GM18508 (cell line): ENCODE results near the gene CDH12.
"Not testable (repeated sequence)": the region's sequence is repeated elsewhere in the genome, so short reads cannot be mapped to it uniquely, and the experiment has no call there.

ENCODE experiments used
- ATAC-seq: cut with Tn5 transposase; IDR thresholded peaks from one replicate; pipeline ENCODE4 v1.9.1; 2021; ENCODE audit warnings: moderate number of reproducible peaks; ENCODE audit not compliant: insufficient read depth, unreplicated experiment

CDH12 gene

DNA sequence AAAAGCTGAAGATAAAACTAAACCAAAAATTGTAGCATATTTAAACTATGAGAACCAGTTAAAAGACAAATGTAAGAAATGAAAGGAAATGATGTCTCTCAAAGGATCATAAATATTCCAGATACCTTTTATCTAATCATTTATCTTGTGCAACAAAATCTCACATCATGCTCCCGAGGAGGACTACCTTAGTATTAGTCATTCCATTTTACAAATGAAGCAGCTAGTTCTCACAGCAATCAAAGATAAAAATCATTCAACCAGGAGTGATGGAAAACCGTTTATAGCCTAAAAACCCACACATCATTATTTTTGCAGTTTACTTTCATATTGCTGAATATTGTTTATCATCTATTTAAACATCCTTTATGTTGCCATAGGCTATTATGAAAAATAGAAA is 190.0 kb downstream of the CDH12 start:
- ATAC-seq: no peak

DNA sequence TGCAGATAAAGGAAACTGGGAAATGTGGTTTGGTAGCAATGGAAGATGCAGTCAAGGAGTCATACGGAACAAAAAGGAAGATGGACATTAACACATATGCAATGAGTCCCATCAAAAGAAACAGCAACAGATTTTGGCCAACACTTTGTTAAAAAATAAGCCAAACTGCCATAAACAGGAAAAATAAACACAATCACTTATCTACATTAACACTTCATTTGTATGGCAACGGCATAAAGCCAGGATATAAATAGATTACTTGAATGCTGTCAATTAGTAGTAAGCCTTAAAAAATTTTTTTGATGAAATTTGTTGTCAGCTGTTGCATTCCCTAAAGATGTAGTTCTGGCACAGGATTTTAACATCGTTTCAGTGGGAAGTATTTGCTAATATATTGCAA is 190.8 kb downstream of the CDH12 start:
- ATAC-seq: no peak

DNA sequence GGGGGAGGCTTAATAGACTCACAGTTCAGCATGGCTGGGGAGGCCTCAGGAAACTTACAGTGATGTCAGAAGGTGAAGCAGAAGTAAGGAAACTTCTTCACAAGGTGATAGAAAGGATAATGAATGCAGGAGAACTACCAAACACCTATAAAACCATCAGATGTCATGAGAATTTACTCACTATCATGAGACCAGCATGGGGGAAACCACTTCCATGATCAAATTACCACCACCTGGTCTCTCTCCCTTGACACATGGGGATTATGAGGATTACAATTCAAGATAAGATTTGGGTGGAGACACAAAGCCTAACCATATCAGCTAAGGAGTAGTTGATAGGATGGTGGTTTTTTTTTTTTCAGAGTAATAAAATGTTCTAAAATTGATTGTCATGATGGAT is 201.8 kb downstream of the CDH12 start:
- ATAC-seq: no peak

DNA sequence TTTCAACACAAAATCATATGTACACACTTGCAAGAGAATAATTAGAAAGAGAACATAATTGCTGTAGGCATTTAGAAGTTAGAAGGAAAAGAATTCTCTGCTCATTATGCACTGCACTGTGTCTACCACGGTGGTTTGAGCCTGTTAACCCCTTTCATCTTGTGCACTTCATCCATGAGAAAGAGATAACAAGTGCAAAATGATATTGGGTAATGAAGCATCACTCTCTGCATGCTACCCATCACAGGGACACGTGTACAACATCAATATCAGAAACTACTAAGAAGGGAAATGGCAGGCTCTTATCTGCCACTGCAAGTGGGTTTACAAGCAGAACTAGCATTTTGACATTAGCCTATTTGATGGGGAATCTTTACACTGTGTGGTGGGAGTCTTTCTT is 202.6 kb downstream of the CDH12 start:
- ATAC-seq: no peak

DNA sequence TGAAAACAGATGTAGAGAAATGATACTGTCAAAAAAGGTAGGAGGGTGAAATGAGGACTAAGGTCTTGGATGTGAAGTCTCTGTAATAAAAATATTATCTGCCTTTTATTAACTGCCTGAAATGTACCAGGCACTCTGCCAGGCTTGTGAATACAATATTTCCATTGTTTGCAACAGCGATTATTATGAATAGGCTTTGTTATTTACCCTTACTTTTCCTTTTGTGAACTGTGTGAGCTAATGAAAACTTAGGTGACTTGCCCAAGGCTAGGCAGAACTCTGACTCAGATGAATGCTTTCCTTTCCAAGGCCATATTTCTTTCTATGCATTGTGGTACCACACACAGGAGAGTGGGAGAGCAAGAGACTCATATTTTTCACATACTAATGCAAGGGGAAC is 204.1 kb downstream of the CDH12 start:
- ATAC-seq: no peak

DNA sequence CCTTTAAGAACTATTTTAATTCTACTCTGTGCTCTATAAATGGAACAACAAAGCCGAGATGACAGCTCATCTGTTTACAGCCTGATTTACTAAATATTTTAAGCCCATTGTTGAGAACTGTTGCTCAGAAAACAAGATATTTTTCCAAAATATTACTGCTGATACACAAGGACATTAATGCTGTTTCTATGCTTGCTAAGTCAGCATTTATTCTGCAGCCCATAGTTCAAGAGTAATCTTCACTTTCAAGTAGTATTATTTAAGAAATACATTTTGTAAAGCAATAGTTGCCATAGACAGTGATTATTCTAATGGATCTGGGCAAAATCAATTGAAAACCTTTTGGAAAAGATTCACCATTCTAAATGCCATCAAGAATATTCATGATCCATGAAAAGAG is 208.3 kb downstream of the CDH12 start:
- no peak for ATAC-seq

DNA sequence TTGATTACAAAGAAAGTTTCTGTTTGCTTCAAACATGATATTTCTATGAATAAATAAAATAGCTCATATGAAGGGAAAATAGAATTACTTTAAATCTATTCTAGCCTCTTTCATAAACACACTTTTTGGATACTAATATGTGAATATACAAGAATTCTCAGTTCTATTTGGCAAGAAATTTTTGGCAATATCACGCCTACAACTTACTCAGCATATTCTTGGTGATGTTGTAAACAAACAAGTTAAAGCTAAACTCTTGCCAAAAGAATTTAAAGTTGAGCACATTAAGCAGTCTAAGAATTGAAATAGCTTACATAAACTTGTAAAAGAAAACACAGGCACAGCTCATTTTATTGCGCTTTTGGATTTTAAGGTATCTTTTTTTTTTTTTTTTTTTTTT is 209.8 kb downstream of the CDH12 start:
- no peak for ATAC-seq

DNA sequence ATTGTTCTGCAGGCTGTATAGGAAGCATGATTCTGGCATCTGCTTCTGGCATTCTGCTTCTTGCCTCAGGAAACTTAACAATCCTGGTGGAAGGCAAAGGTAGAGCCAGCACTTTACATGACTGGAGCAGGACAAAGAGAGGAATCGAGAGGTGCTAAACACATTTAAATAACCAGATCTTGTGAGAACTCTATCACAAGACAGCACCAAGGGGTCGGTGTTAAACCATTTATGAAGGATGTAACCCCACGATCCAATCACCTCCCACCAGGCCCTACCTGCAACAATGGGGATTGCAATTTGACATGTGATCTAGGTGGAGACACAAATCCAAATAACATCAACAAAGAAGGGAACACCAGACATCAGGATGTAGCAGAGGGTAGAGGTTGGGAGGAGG is 221.5 kb downstream of the CDH12 start:
- ATAC-seq: no peak

DNA sequence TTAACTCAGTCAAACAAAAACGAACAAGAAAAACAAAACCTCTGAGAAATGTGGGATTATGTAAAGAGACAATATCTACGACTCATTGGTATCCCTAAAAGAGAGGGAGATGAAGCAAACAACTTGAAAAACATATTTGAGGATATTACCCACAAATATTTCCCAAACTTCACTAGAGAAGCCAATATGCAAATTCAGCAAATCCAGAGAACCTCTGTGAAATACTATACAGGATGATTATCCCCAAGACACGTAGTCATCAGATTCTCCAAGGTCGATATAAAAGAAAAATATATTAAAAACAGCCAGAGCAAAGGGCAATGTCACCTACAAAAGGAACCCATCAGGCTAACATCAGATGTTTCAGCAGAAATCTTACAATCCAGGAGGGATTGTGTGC is 226.1 kb downstream of the CDH12 start:
- no peak for ATAC-seq

DNA sequence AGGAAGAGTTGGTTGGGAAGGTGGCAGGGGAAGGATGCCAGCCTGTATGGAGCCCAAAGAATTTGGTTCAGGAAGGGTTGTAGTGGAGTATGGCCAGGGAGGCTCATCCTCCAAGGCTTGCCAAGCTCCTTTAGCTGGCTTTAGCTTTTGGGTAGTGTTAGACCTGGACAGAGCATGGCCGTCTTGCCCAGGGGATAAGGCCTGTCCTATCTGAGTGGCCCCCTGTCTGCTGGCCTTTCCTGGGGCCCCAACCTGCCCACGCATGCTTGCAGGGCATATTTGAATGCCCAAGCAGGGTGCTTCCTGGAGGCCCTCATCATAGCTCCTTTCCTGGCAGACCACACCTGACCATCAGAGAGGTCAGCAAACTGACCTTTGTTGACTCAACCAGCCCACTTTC is 227.7 kb downstream of the CDH12 start:
- ATAC-seq: no peak

DNA sequence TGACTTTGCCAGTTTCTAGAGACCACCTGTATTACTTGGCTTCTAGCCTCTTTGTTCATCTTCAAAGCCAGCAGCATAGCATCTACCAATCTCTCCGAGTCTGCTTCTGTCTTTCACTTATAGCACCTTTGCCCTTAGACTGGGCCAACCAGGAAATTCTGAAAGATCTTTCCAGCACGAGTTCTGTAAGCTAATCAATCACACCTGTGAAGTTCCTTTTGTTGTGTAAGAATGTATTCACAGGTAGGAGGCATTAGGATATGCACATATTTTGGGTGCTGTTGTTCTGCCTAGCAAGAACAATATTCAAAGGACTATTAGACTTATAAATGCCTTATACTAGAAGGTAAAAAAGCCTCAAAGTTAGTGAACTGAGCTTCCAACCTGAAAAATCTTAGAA is 232.1 kb downstream of the CDH12 start:
- no peak for ATAC-seq

DNA sequence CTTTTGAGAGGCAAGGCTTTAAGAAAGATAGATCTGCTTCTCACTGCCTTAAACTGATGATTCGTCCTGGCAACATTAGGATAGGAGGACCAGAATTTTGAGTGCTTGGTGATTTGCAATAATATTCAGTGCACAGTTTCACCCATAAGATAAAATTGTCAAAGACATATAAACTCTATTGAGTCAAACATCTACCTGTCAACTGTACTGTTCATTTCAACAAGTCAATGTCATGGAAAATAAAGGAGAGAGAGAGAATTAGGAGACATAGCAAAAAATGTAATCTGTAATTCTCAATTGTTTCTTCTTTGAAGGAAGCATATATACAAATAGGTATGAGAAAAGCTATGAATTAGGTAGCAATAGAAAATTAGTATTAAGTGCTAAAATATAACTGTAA is 237.2 kb downstream of the CDH12 start:
- ATAC-seq: no peak

DNA sequence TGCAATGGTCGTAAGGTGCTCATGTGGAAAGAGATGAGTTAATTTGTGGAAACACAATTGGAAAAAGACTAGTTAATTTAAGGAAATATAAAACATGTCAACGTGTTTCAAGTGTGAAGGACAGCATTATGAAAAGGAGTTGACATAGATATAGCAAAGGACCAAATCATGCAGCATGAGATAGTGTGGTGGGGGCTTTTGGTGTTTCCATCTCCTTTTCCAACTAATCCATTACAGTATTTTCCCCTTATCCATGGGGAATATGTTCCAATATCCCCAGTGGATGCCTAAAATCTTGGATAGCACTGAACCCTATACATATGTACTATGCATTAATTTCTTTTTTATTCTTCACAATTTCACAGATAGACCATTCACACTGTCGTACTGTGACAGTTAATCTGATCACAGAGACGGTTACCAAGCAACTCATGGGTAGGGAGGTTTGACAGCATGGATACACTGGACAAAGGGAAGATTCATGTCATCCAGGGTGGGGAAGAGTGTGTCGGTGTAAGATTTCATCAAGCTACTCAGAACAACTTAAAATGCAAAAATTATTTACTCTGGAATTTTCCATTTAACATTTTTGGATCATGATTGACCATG is 238.6 kb downstream of the CDH12 start:
- no peak for ATAC-seq

DNA sequence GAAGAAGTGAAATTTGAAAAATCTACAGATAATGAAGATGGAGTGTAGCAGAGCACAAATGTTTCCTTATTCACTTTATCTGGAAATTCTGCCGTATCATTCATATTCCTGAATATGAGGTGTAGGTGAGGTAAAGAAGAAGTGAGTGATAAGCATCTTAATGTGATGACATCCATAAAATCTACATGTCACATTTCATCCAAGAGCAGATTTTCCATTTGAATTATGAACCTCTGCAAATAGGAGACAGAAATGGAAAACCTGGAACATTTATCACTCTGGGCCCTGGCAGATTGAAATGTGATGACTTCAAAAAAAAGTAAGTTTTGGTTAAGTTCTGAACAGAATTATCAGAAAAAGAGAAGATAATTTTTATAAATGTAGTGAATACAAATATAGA is 240.2 kb downstream of the CDH12 start:
- ATAC-seq: no peak

DNA sequence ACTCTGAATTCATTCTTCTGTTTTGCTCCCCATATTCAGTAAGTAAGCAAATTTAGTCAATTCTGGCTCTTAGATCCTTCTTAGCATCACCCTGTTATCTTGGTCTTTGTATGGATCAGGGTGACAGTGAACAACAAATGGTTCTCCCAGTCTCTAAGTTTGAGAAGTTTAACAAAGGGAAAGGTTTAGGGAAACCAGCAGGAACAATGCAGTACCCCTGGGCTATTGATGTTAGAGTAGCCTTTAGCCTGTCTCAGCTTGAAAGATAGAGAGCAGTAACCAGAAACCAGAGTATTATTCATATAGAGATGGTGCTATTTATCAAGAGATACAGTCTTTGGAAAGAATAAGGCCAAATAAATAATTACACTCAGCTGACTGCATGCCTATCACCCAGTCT is 241.8 kb downstream of the CDH12 start:
- no peak for ATAC-seq

DNA sequence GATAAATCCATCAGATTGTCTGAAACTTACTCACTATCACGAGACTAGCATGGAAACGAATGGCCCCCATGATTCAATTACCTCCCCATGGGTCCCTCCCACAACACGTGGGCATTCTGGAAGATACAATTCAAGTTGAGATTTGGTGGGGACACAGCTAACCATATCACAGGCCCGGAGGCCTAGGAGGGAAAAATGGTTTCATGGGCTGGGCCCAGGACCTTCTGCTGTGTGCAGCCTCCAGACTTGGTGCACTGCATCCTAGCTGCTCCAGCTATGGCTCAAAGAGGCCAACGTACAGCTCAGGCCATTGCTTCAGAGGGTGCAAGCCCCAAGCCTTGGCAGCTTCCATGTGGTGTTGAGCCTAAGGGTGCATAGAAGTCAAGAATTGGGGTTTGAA is 245.6 kb downstream of the CDH12 start:
- ATAC-seq: not testable (repeated sequence)

DNA sequence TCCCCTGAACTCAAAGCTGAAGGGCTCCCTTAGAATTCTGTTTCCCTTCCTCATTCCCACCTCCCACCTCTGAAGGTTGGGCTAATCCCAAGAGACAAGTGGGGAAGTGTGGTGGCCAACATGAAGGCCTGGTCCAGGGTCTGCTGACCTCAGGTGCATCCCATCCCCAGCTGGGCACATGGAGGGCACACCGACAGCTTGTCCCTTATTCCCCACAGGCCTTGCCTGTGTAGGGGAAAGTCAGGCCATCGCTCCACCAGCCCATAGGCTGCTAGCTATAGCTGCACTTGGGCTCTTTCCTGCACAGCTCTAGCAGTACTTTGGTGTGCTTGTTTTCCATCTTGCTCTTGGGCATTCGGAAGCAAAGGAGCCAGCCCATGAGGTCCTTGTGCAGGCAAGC is 247.7 kb downstream of the CDH12 start:
- no peak for ATAC-seq

DNA sequence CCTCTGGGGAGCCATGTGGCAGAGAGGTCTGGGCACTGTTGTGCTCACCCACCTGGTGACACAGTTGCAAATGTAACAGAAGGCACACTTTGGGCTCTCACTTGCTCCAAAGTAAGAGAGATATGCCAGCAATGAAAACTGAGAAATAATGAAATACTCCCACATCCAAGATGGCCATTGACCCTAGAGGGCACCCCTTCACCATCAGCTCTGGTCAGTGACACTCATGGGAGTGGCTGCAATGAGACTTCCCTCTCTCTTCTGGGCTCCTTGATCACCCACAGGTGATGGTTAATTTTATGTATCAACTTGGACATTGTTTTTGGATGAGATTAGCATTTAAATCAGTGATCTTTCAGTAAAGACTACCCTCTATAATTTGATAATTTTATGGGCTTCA is 248.4 kb downstream of the CDH12 start:
- no peak for ATAC-seq

DNA sequence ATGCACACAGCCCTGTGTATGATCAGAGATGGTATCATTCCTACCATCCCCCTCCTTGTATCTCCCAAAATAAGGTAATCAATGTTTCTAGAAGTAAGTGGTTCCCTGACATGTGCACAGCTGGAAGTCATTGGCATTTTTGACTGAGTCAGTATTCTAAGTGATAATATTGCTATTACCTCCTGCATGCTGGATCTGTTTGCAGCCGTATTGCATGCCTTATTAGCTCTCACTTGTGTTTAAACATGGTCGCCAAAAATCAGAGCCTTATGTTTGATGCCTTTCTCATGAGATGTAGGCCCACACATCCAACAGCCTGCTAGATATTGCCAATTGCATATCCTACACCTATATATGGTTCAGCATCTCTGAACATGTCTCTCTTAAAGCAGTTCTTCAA is 254.3 kb downstream of the CDH12 start:
- ATAC-seq: no peak

DNA sequence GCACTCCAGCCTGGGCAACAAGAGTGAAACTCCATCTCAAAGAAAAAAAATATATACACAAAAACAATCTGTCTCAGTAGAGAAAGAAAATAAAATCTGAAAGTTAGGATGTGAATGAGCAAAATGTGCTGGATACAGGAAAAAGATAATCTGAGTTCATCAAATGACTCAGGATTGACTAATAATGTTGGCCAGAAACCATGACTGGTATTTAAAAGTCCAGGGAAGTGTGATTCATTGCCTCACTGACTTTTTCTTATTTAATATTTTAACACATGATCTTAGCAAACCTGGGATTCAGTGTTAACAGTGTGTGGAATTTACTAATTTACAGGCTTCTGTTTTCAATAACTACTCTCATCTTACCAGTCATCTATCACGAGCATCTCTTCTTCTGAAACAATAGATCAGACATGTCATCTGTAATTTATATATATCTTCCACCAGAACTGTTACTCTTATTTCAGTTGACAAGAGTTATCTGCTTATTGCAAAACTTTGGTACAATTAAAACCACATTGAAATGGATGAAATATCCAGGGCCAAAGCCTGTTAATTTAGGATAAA is 256.7 kb downstream of the CDH12 start:
- ATAC-seq: no peak

DNA sequence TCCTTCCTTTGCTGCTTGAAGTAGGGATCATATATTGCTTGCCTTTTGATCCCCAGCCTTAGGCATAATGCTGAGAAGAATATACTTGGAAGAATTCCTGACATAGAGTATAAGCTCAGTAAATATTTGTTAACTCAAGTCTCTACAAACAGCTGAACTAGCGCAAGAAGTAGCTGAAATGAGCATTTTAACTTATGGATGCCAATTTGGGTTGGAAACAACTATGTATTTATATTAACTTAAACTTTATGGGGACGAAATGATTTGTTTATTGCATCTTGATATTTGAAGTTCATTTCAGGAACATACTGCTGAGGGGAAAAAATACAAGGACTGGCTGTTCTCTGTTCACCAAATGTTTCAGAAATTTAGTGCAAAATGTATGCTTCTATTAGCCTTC is 258.7 kb downstream of the CDH12 start:
- ATAC-seq: no peak

DNA sequence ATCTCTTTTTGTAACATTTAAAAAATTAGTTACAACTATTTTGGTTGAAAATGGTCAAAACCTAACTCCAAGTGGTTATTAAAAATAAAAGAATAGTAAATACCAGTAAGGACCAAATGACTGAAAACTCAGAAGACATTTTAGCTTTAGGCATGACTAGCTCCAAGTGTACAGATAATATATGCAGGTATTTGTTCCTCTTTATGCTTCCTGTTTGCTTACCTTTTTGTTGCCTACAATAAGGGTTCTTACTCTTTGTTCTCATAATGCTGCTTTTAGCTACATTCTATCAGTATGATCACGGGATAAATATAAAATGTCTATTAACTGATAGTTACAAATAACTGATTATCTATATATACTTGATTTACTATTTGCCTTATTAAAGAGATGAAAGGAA is 259.6 kb downstream of the CDH12 start:
- ATAC-seq: peak; percentile 76

DNA sequence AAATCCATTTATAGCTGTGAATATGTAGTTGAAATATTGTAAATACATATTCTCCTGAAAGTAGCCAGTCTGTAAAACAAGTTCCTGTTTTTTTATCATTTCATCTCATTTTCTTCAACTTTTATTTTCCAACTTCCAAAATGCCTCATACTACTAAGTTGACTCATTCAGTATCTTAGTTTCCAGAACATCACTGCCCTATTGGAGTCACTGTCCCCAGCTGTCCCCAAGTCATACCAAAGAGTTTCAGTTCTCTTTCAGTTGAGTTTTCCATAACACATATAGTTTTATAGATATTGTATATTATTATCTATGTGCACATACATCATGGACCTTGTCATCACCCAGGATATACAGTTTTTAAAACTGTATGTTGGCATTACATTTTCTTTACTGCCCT is 261.7 kb downstream of the CDH12 start:
- ATAC-seq: peak; percentile 45
